Activated naive CD8-positive, alpha-beta T cell treated with anti-CD3 and anti-CD28 coated beads for 36 hours (primary cell): ENCODE measurements around the gene AGPS. TPM values are rescaled to one million over a fixed set of nuclear protein-coding genes. Genes with fewer than 3 reads are reported as not detected.
"Not testable (repeated sequence)": the region's sequence is repeated elsewhere in the genome, so short reads cannot be mapped to it uniquely, and the experiment has no call there.

Source experiments
- DNase-seq: peaks from one replicate; pipeline ENCODE4 v3.0.0; 2021
- H3K27ac Mint-ChIP-seq: one replicate; pipeline ENCODE4 v1.8.0; 2022; ENCODE audit warnings: mild to moderate bottlenecking, moderate library complexity, mixed read lengths
- H3K27me3 Mint-ChIP-seq: one replicate; pipeline ENCODE4 v1.8.0; 2022; ENCODE audit warnings: mild to moderate bottlenecking, mixed read lengths
- H3K36me3 Mint-ChIP-seq: one replicate; pipeline ENCODE4 v1.8.0; 2021; ENCODE audit warnings: mild to moderate bottlenecking, mixed read lengths
- H3K4me1 Mint-ChIP-seq: one replicate; pipeline ENCODE4 v1.8.0; 2021; ENCODE audit warnings: mixed read lengths
- H3K4me3 Mint-ChIP-seq: one replicate; pipeline ENCODE4 v1.8.0; 2022; ENCODE audit warnings: mild to moderate bottlenecking, moderate library complexity, mixed read lengths
- H3K9me3 Mint-ChIP-seq: one replicate; pipeline ENCODE4 v1.8.0; 2022; ENCODE audit warnings: mixed read lengths
- total RNA-seq, 2 experiments: library from RNA; stranded (reverse); gene quantifications; one replicate each; pipeline ENCODE4 v1.2.3, GENCODE V29; 2021

The AGPS gene
- total RNA-seq, 2 experiments from 2014 or later: 73.8 to 75.5 TPM

- DNase-seq, H3K27ac Mint-ChIP-seq, H3K4me3 Mint-ChIP-seq, H3K27me3 Mint-ChIP-seq: not testable (repeated sequence)
- H3K4me1 Mint-ChIP-seq: peaks cover 14% of the 10 kb centered on the region
- H3K9me3 Mint-ChIP-seq: peaks cover 35% of the 10 kb centered on the region
- peaks cover 65% of the 10 kb centered on the region for H3K36me3 Mint-ChIP-seq
Observed at GRCh38 chr2:177424120-177424519, 31.5 kb downstream of the AGPS start.

DNA sequence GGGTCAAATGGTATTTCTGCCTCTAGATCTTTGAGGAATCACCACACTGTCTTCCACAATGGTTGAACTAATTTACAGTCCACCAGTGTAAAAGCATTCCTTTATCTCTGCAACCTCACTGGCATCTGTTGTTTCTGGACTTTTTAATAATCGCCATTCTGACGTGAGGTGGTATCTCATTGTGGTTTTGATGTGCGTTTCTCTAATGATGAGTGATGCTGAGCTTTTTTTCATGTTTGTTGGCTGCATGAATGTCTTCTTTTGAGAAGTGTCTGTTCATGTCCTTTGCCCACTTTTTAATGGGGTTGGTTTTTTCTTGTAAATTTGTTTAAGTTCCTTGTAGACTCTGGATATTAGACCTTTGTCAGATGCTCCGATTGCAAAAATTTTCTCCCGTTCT, 32.0 kb downstream of the AGPS start:
- not testable (repeated sequence) for H3K4me1 Mint-ChIP-seq, H3K27me3 Mint-ChIP-seq, H3K4me3 Mint-ChIP-seq, DNase-seq, H3K27ac Mint-ChIP-seq
- Mint-ChIP-seq H3K36me3 (peaks cover 70% of the 10 kb centered on the region), H3K9me3 (peaks cover 36% of the 10 kb centered on the region)

GRCh38 chr2:177427316-177427715, 34.7 kb downstream of the AGPS start:
- peaks cover 77% of the 10 kb centered on the region for H3K36me3 Mint-ChIP-seq
- H3K4me3 Mint-ChIP-seq: no peak overlapping the region
- no peaks in the 10 kb centered on the region for H3K27me3 Mint-ChIP-seq
- peaks cover 49% of the 10 kb centered on the region for H3K9me3 Mint-ChIP-seq
- H3K27ac Mint-ChIP-seq: no peak overlapping the region
- H3K4me1 Mint-ChIP-seq: peaks cover under 1% of the 10 kb centered on the region
- DNase-seq: no peak

GRCh38 chr2:177427936-177428335, 35.4 kb downstream of the AGPS start:
- H3K9me3 Mint-ChIP-seq: peaks cover 54% of the 10 kb centered on the region

GRCh38 chr2:177429688-177430325, 37.2 kb downstream of the AGPS start:
- Mint-ChIP-seq H3K4me3 (no peak overlapping the region), H3K27ac (no peak overlapping the region), H3K36me3 (peaks cover 83% of the 10 kb centered on the region), H3K27me3 (no peaks in the 10 kb centered on the region), H3K4me1 (peaks cover 4% of the 10 kb centered on the region), H3K9me3 (peaks cover 61% of the 10 kb centered on the region)
- no peak for DNase-seq

More at GRCh38 chr2:177427936-177428335, 35.4 kb downstream of the AGPS start:
- not testable (repeated sequence) for H3K4me1 Mint-ChIP-seq, DNase-seq, H3K4me3 Mint-ChIP-seq, H3K27ac Mint-ChIP-seq, H3K27me3 Mint-ChIP-seq
- peaks cover 82% of the 10 kb centered on the region for H3K36me3 Mint-ChIP-seq

GRCh38 chr2:177430411-177430810, 37.8 kb downstream of the AGPS start:
- Mint-ChIP-seq H3K36me3 (peaks cover 80% of the 10 kb centered on the region), H3K4me3 (no peak overlapping the region), H3K27ac (no peak overlapping the region), H3K9me3 (peaks cover 59% of the 10 kb centered on the region), H3K4me1 (peaks cover 4% of the 10 kb centered on the region), H3K27me3 (no peaks in the 10 kb centered on the region)
- no peak for DNase-seq

DNA sequence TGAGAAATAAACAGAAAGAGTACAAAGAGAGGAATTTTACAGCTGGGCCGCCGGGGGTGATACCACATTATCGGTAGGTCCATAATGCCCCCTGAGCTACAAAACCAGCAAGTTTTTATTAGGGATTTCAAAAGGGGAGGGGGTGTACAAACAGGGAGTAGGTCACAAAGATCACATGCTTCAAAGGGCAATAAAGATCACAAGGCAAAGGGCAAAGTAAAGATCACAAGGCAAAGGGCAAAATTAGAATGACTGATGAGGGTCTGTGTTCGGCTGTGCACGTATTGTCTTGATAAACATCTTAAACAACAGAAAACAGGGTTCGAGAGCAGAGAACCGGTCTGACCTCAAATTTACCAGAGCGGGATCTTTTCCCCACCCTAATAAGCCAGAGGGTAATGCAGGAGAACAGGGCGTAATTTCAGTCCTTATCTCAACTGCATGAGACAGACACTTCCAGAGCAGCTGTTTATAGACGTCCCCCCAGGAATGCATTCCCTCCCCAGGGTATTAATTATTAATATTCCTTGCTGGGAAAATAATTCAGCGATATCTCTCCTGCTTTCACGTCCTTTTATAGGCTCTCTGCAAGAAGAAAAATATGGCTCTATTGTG, 38.6 kb downstream of the AGPS start:
- H3K27ac Mint-ChIP-seq, H3K4me3 Mint-ChIP-seq, DNase-seq, H3K27me3 Mint-ChIP-seq, H3K4me1 Mint-ChIP-seq: not testable (repeated sequence)
- peaks cover 75% of the 10 kb centered on the region for H3K36me3 Mint-ChIP-seq
- H3K9me3 Mint-ChIP-seq: peaks cover 53% of the 10 kb centered on the region

DNA sequence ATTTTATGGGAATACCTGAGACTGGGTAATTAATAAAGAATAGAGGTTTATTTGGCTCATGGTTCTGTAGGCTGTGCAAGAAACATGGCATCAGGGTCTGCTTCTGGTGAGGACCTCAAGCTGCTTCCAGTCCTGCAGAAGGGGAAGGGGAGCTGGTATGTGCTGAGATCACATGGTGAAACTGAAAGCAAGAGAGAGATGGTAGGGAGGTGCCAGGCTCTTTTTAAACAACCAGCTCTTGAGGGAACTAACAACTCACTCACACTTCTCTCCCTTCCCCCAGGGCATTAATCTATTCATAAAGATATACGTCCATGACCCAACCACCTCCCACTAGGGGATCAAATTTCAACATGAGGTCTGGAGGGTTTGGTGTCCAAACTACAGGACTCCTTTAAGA, 40.1 kb downstream of the AGPS start:
- Mint-ChIP-seq H3K9me3 (peaks cover 38% of the 10 kb centered on the region), H3K4me3 (no peak overlapping the region), H3K4me1 (peaks cover 4% of the 10 kb centered on the region), H3K27me3 (no peaks in the 10 kb centered on the region), H3K36me3 (peaks cover 63% of the 10 kb centered on the region), H3K27ac (no peak overlapping the region)
- no peak for DNase-seq

GRCh38 chr2:177433402-177433801, 40.8 kb downstream of the AGPS start:
- H3K4me1 Mint-ChIP-seq: peaks cover 4% of the 10 kb centered on the region
- peaks cover 57% of the 10 kb centered on the region for H3K36me3 Mint-ChIP-seq
- no peaks in the 10 kb centered on the region for H3K27me3 Mint-ChIP-seq
- H3K4me3 Mint-ChIP-seq: no peak overlapping the region
- no peak for DNase-seq
- peaks cover 34% of the 10 kb centered on the region for H3K9me3 Mint-ChIP-seq
- no peak overlapping the region for H3K27ac Mint-ChIP-seq

GRCh38 chr2:177434475-177434874, 41.9 kb downstream of the AGPS start:
- Mint-ChIP-seq H3K4me1 (peaks cover 4% of the 10 kb centered on the region), H3K36me3 (peaks cover 54% of the 10 kb centered on the region), H3K27ac (no peak overlapping the region)

DNA sequence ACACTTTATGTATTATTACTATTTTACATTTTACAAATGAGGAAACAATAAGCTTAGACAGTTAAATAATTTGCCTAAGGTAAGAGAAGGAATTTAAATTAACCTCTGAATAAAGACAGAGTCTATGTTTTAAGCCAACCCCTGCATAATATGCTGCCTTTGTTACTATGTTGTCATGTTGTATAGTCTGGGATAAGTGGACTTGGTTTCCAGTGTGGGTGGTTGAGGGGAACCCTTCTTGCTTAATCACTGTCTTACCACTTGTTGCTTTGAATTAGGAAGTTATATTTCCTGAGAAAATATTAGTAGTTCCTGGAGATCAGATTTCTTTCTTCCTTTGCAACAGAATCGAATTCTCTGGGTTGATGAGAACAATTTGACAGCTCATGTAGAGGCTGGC, 52.6 kb downstream of the AGPS start:
- H3K4me3 Mint-ChIP-seq: no peak overlapping the region
- peaks cover 41% of the 10 kb centered on the region for H3K36me3 Mint-ChIP-seq
- H3K9me3 Mint-ChIP-seq: no peaks in the 10 kb centered on the region

More at GRCh38 chr2:177434475-177434874, 41.9 kb downstream of the AGPS start:
- Mint-ChIP-seq H3K4me3 (no peak overlapping the region), H3K9me3 (peaks cover 28% of the 10 kb centered on the region), H3K27me3 (no peaks in the 10 kb centered on the region)
- no peak for DNase-seq

DNA sequence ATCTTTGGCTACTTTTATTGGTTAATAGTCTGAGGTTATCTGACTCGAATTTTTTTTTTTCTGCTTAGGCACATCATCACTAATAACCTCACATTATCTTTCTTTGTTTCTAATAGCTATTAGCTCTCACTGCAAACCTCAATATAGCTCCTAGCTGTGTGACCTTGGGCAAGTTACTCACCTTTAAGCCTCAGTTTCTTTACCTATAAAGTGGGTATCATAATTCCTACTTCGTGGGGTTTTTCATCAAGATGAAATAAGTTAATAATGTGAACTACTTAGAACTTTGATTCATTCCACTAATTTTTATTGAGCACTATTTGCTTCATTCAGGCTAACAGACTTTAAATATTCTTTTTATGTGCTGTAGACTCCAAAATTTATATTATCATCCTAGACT, 55.5 kb downstream of the AGPS start:
- H3K27me3 Mint-ChIP-seq: no peaks in the 10 kb centered on the region
- H3K36me3 Mint-ChIP-seq: peaks cover 45% of the 10 kb centered on the region

More for the DNA sequence above, 52.6 kb downstream of the AGPS start:
- H3K4me1 Mint-ChIP-seq: no peaks in the 10 kb centered on the region
- no peak for DNase-seq
- H3K27me3 Mint-ChIP-seq: no peaks in the 10 kb centered on the region
- no peak overlapping the region for H3K27ac Mint-ChIP-seq

DNA sequence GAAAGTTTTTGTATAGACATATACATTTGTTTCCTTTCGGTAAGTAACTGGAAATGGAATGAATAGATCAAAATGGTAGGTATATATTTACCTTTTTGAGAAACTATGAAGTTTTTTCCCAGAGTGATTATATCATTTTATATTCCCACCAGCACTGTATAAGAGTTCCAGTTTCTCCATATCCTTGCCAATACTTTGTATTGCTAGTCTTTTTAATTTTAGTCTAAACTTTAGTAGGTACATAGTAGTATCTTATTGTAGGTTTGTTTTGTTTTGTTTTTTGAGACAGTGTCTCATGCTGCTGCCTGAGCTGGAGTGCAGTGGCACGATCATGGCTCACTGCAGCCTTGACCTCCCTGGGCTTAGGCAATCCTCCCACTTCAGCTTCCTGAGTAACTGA, 56.6 kb downstream of the AGPS start:
- Mint-ChIP-seq H3K27me3 (no peaks in the 10 kb centered on the region), H3K4me3 (no peak overlapping the region), H3K27ac (no peak overlapping the region), H3K36me3 (peaks cover 45% of the 10 kb centered on the region), H3K4me1 (no peaks in the 10 kb centered on the region), H3K9me3 (no peaks in the 10 kb centered on the region)
- no peak for DNase-seq

More for the DNA sequence above, 55.5 kb downstream of the AGPS start:
- H3K4me1 Mint-ChIP-seq: no peaks in the 10 kb centered on the region
- H3K27ac Mint-ChIP-seq: no peak overlapping the region
- DNase-seq: no peak
- H3K9me3 Mint-ChIP-seq: no peaks in the 10 kb centered on the region
- no peak overlapping the region for H3K4me3 Mint-ChIP-seq

- DNase-seq: no peak
- peaks cover 60% of the 10 kb centered on the region for H3K36me3 Mint-ChIP-seq
- H3K27me3 Mint-ChIP-seq: no peaks in the 10 kb centered on the region
- H3K27ac Mint-ChIP-seq: no peak overlapping the region
- H3K4me1 Mint-ChIP-seq: no peaks in the 10 kb centered on the region
- no peak overlapping the region for H3K4me3 Mint-ChIP-seq
- H3K9me3 Mint-ChIP-seq: peaks cover 13% of the 10 kb centered on the region
Observed at GRCh38 chr2:177455187-177455586, 62.6 kb downstream of the AGPS start.

DNA sequence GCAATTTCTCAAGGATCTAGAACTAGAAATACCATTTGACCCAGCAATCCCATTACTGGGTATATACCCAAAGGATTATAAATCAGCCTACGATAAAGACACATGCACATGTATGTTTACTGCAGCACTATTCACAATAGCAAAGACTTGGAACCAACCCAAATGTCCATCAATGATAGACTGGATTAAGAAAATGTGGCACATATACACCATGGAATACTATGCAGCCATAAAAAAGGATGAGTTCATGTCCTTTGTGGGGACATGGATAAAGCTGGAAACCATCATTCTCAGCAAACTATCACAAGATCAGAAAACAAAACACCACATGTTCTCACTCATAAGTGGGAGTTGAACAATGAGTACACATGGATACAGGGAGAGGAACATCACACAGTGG, 67.2 kb downstream of the AGPS start:
- H3K27me3 Mint-ChIP-seq, H3K27ac Mint-ChIP-seq, DNase-seq, H3K4me1 Mint-ChIP-seq, H3K4me3 Mint-ChIP-seq: not testable (repeated sequence)
- H3K9me3 Mint-ChIP-seq: peaks cover 13% of the 10 kb centered on the region
- H3K36me3 Mint-ChIP-seq: peaks cover 50% of the 10 kb centered on the region
